Common myeloid progenitor, CD34-positive (primary cell): ENCODE data around the gene DNAH17.

Experiments used
- CTCF ChIA-PET: fragments of 350-600 bp; sonication (Branson Sonifier 250); formaldehyde crosslinking; loops from one replicate; lab custom pipeline; 2021; ENCODE audit warnings: antibody characterized with exemption; lab: Charles Lee
- POLR2A ChIA-PET: fragments of 350-600 bp; sonication (Branson Sonifier 250); formaldehyde crosslinking; loops from one replicate; lab custom pipeline; 2021; ENCODE audit warnings: antibody characterized with exemption; lab: Charles Lee
- DNase-seq, 3 donors: peaks; one replicate each; pipeline versions ENCODE4 v3.0.0 to v3.0.0-alpha.2; 2013
- H3K27ac ChIP-seq, 2 experiments: 1 replicate in 1 of 2; 2 replicates in 1 of 2; pipeline ENCODE4 v1.7.0; 2013; ENCODE audit warnings: inconsistent platforms in 2 of 2, low read length in 2 of 2, mild to moderate bottlenecking in 2 of 2, low read depth in 1 of 2, moderate library complexity in 1 of 2; ENCODE audit not compliant: severe bottlenecking in 2 of 2, insufficient read depth in 1 of 2, poor library complexity in 1 of 2
- H3K27me3 ChIP-seq, 5 experiments: replicated peaks in 2 of 5; 1 replicate in 3 of 5; 2 replicates in 2 of 5; pipeline versions ENCODE4 v1.6.1 to v1.7.0; 2013; ENCODE audit warnings: low read length in 4 of 5, mild to moderate bottlenecking in 2 of 5, moderate library complexity in 2 of 5, inconsistent platforms in 1 of 5; ENCODE audit not compliant: insufficient read depth in 5 of 5, control insufficient read depth in 4 of 5
- H3K36me3 ChIP-seq, 4 experiments: 1 replicate in 2 of 4; 2 replicates in 2 of 4; pipeline versions ENCODE4 v1.6.1 to v1.7.0; 2013; ENCODE audit warnings: low read length in 3 of 4, control low read depth in 1 of 4, mild to moderate bottlenecking in 1 of 4; ENCODE audit not compliant: control insufficient read depth in 4 of 4, insufficient read depth in 4 of 4
- H3K4me1 ChIP-seq, 4 experiments: 1 replicate in 3 of 4; 2 replicates in 1 of 4; pipeline versions ENCODE4 v1.6.1 to v1.7.1; 2013; ENCODE audit warnings: low read length in 3 of 4, mild to moderate bottlenecking in 3 of 4, control low read depth in 1 of 4, inconsistent platforms in 1 of 4, moderate library complexity in 1 of 4; ENCODE audit not compliant: control insufficient read depth in 4 of 4, insufficient read depth in 4 of 4; ENCODE audit errors: control extremely low read depth in 1 of 4
- H3K4me3 ChIP-seq, 7 experiments: 1 replicate in 4 of 7; 2 replicates in 3 of 7; pipeline versions ENCODE4 v1.5.1 to v1.7.0; 2013; ENCODE audit warnings: mild to moderate bottlenecking in 7 of 7, low read length in 6 of 7, moderate library complexity in 6 of 7, inconsistent platforms in 2 of 7, low read depth in 2 of 7, control low read depth in 1 of 7; ENCODE audit not compliant: insufficient read depth in 4 of 7, control insufficient read depth in 1 of 7; ENCODE audit errors: extremely low read depth in 1 of 7
- H3K9me3 ChIP-seq, 5 experiments: 1 replicate in 4 of 5; 2 replicates in 1 of 5; pipeline versions ENCODE4 v1.6.1 to v1.7.1; 2013; ENCODE audit warnings: low read length in 4 of 5, mild to moderate bottlenecking in 2 of 5, inconsistent platforms in 1 of 5, low read depth in 1 of 5, moderate library complexity in 1 of 5; ENCODE audit not compliant: control insufficient read depth in 4 of 5, insufficient read depth in 2 of 5; ENCODE audit errors: control extremely low read depth in 1 of 5
- WGBS: methylation state at CpG from one replicate; pipeline ENCODE4 v1.1.5; 2013; ENCODE audit not compliant: insufficient coverage; 5-methylcytosine and 5-hydroxymethylcytosine counted together

The DNAH17 gene

DNA sequence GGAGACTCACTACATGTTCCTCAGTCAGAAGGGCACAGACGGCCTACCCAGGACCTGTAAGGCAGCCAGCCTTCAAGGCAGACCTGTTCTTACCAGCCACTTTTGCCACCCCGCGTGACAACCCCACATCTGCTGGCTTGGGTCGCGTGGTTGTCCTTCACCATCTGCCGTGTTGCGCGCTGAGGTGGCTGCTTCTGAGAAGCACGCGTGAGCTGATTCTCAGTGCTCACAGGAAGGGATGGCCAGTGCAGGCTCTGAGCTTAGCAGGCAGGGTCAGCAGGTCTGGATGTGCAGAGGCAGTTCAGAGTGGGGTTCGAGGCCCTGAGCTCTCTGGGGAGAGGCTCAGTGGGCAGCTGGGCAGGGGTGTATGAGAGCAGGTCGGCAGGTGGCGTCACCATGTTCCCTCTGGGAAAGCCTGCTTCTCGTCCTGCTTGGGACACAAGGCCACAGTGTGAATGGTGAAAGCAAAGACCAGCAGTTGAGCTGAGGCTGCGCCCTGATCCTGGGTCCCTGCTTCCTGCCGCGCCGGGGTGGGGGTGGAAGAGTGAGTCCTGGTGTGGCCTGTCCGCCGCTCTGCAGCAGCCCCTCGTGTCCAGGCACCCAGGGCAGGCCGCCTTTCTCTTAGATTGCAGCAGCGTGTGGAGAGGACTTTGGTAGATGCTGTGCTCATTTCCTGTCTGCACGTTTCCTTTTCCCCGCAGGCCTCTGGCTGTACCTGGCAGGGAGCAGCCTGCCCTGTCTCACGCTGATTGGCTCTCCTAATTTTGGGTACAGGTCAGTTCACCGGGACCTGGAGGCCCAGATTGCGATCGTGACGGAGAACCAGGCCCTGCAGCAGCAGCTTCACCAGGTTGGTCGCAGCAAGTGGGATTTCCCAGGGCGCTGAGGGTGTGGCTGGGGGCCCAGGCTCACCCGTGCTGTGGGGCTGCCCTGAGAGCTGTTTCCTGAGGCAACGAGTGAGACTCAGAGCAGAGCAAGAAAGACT is 162.7 kb downstream of the DNAH17 start:
- CTCF ChIA-PET, result interaction anchor here (0.7 kb wide), 1 partner anchor 49 kb away, joined by 3 read pairs; no protein-coding TSS in a partner anchor
- DNase-seq, result peak in 2 of 3 donors; percentile 41 to 44
- no peaks in the 10 kb centered on the region for H3K9me3 ChIP-seq
- no peaks in the 10 kb centered on the region for H3K27me3 ChIP-seq
- POLR2A ChIA-PET, result no interaction called here
- 58% methylated on average over 30 of the region's 34 CpGs for WGBS
- H3K4me3 ChIP-seq, result peak overlapping the region in 3 of 7 experiments; percentile 19 to 48 (median 27)
- H3K36me3 ChIP-seq, result peaks cover 2 to 61% (median 27%) of the 10 kb centered on the region in 4 experiments
- peak overlapping the region in 1 of 2 experiments; percentile 47 for H3K27ac ChIP-seq
- H3K4me1 ChIP-seq, result peaks cover 9 to 61% (median 49%) of the 10 kb centered on the region in 4 experiments

GRCh38 chr17:78412403-78412802 is 164.8 kb downstream of the DNAH17 start:
- Histone ChIP-seq H3K36me3 (peaks cover 5 to 71% (median 27%) of the 10 kb centered on the region in 4 experiments), H3K4me1 (peaks cover 9 to 58% (median 46%) of the 10 kb centered on the region in 4 experiments), H3K27ac (no peak overlapping the region), H3K9me3 (no peaks in the 10 kb centered on the region), H3K4me3 (no peak overlapping the region), H3K27me3 (no peaks in the 10 kb centered on the region)
- peak in 2 of 3 donors; percentile 59 to 61 for DNase-seq
- 88% methylated on average over 8 of the region's 10 CpGs for WGBS
- CTCF ChIA-PET, result interaction anchor here (0.7 to 3.6 kb wide), 7 partner anchors 10 to 52 kb away, joined by 3 to 24 read pairs (median 3); no protein-coding TSS in a partner anchor
- POLR2A ChIA-PET, result interaction anchor here (0.5 to 1.3 kb wide), 2 partner anchors 11 to 58 kb away, joined by 3 to 4 read pairs; no protein-coding TSS in a partner anchor

DNA sequence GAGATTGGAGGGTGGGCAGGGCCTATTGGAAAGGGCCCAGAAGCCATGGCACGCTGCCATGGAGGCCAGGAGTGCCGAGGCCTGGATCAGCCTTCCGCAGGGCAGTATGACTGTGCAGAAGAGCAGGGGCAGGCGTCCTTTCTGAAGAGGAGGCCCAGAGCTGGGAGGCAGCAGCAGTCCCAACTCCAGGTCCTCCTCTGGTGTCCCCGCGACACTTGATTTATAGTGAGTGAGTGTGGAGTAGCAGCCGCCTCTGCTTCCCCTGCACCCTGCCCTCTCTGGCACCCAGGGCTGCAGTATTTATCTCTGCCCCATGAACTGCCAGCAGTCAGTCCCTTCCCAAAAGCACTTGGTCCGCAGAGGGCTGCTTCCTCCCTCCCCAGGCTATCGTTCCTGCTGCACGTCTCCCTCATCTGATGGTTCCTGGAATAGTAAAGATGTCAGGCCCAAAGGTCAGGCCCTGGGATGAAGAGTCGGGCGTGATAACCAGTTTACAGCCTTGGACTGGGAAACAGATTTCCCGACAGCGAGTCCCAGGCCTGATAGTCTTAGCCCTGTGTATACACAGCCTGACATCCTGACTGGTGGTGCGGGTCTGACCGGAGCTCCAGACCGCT is 165.8 kb downstream of the DNAH17 start:
- H3K27ac ChIP-seq, result peak overlapping the region in 1 of 2 experiments; percentile 14
- H3K4me1 ChIP-seq, result peaks cover 4 to 50% (median 36%) of the 10 kb centered on the region in 4 experiments
- ChIA-PET CTCF (interaction anchor here (0.9 to 3.6 kb wide), 10 partner anchors 10 to 130 kb away, joined by 3 to 24 read pairs (median 4); no protein-coding TSS in a partner anchor), POLR2A (interaction anchor here (1.3 kb wide), 1 partner anchor 10 kb away, joined by 3 read pairs; no protein-coding TSS in a partner anchor)
- H3K36me3 ChIP-seq, result peaks cover 8 to 78% (median 36%) of the 10 kb centered on the region in 4 experiments
- 84% methylated on average over 11 of the region's 17 CpGs for WGBS
- H3K4me3 ChIP-seq, result no peak overlapping the region
- no peak for DNase-seq
- no peaks in the 10 kb centered on the region for H3K27me3 ChIP-seq
- H3K9me3 ChIP-seq, result no peaks in the 10 kb centered on the region

- no peak for DNase-seq
- ChIA-PET CTCF (interaction anchor here (1.5 to 3.6 kb wide), 2 partner anchors 13 to 119 kb away, joined by 3 to 24 read pairs; no protein-coding TSS in a partner anchor), POLR2A (interaction anchor here (1.2 kb wide), 1 partner anchor 19 kb away, joined by 3 read pairs; no protein-coding TSS in a partner anchor)
- H3K27me3 ChIP-seq, result no peaks in the 10 kb centered on the region
- H3K9me3 ChIP-seq, result no peaks in the 10 kb centered on the region
- peaks cover 8 to 82% (median 45%) of the 10 kb centered on the region in 4 experiments for H3K36me3 ChIP-seq
- 100% methylated on average over 5 of the region's 12 CpGs for WGBS
- H3K4me3 ChIP-seq, result no peak overlapping the region
- no peak overlapping the region for H3K27ac ChIP-seq
- H3K4me1 ChIP-seq, result peaks cover 0 to 30% (median 18%) of the 10 kb centered on the region in 4 experiments
Observed at GRCh38 chr17:78409191-78409928, 167.8 kb downstream of the DNAH17 start.

GRCh38 chr17:78408476-78409050 is 168.6 kb downstream of the DNAH17 start:
- ChIA-PET POLR2A (no interaction called here), CTCF (interaction anchor here (1.5 kb wide), 1 partner anchor 118 kb away, joined by 3 read pairs; no protein-coding TSS in a partner anchor)
- H3K4me1 ChIP-seq, result peaks cover 0 to 22% (median 10%) of the 10 kb centered on the region in 4 experiments
- DNase-seq, result no peak
- no peak overlapping the region for H3K4me3 ChIP-seq
- peaks cover 8 to 83% (median 53%) of the 10 kb centered on the region in 4 experiments for H3K36me3 ChIP-seq
- H3K27me3 ChIP-seq, result no peaks in the 10 kb centered on the region
- peak overlapping the region in 1 of 2 experiments; percentile 25 for H3K27ac ChIP-seq
- H3K9me3 ChIP-seq, result no peaks in the 10 kb centered on the region
- WGBS, result 92% methylated on average over 23 of the region's 23 CpGs
